Measurements from ENCODE around the gene MGST3.

DNA sequence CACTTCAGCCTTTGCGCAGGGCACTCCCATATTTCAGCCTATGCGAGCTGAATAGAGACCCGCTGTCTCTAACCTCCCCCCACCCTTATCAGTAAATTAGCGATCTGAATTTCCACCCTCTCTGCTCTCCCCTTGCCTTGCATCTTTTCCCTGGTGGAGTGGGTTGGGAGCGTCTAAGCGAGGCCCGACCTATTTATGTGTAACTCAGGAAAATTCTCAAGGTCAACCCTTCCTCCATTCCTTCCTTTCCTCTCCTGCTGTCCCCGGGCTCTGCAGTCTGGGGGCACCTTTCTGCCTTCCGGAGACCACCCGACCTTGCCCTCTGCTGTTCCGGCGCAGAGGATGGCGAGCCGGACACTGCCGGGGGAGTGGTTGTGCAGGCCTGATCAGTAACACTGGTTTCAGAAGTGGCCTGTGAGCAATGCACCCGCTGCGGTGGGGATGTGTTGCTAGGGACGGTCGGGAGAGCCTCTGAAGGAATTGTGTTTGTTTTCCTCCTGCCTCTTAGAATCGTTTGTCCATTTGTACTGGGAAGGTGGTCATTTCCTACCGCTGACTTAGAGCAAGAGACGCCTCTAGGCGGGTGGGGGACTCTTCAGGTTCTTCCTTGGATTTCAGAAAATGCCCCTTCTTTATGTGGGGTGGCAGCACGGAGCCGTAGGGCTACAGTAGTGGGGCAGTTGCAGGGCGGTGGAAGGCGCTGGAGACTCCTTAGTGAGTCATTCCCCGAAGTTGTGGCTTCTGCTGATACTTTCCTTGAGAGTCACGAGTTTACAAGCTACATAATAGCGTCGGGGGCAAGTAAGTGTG, 513 bp downstream of the MGST3 start:
- no peak for TF ChIP-seq EGR1 (IDR thresholded peaks at IDR 0.05)
- TF ChIP-seq, protein P1, sequence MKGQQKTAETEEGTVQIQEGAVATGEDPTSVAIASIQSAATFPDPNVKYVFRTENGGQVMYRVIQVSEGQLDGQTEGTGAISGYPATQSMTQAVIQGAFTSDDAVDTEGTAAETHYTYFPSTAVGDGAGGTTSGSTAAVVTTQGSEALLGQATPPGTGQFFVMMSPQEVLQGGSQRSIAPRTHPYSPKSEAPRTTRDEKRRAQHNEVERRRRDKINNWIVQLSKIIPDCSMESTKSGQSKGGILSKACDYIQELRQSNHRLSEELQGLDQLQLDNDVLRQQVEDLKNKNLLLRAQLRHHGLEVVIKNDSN (IDR thresholded peaks at IDR 0.05), result no peak
- TF ChIP-seq, protein P2, sequence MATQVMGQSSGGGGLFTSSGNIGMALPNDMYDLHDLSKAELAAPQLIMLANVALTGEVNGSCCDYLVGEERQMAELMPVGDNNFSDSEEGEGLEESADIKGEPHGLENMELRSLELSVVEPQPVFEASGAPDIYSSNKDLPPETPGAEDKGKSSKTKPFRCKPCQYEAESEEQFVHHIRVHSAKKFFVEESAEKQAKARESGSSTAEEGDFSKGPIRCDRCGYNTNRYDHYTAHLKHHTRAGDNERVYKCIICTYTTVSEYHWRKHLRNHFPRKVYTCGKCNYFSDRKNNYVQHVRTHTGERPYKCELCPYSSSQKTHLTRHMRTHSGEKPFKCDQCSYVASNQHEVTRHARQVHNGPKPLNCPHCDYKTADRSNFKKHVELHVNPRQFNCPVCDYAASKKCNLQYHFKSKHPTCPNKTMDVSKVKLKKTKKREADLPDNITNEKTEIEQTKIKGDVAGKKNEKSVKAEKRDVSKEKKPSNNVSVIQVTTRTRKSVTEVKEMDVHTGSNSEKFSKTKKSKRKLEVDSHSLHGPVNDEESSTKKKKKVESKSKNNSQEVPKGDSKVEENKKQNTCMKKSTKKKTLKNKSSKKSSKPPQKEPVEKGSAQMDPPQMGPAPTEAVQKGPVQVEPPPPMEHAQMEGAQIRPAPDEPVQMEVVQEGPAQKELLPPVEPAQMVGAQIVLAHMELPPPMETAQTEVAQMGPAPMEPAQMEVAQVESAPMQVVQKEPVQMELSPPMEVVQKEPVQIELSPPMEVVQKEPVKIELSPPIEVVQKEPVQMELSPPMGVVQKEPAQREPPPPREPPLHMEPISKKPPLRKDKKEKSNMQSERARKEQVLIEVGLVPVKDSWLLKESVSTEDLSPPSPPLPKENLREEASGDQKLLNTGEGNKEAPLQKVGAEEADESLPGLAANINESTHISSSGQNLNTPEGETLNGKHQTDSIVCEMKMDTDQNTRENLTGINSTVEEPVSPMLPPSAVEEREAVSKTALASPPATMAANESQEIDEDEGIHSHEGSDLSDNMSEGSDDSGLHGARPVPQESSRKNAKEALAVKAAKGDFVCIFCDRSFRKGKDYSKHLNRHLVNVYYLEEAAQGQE (IDR thresholded peaks at IDR 0.05; ENCODE audit: low read depth), result no peak
